CD4-positive, alpha-beta T cell (primary cell): ENCODE results near the gene SLC35G2. TPM values are rescaled to one million over a fixed set of nuclear protein-coding genes. Genes with fewer than 3 reads are reported as not detected.

Source experiments
- ATAC-seq: fragments of 200-7000 bp; cut with Tn5 transposase; one replicate; pipeline ENCODE4 v1.10.0; 2022; ENCODE audit warnings: mild to moderate bottlenecking; ENCODE audit not compliant: poor library complexity
- CTCF ChIA-PET: fragments of 350-600 bp; sonication (Branson Sonifier 250); formaldehyde crosslinking; loops from one replicate; lab custom pipeline; 2021; ENCODE audit warnings: antibody characterized with exemption, inconsistent platforms; lab: Charles Lee
- POLR2A ChIA-PET: fragments of 350-600 bp; sonication (Branson Sonifier 250); formaldehyde crosslinking; loops from one replicate; lab custom pipeline; 2021; ENCODE audit warnings: antibody characterized with exemption, inconsistent platforms; lab: Charles Lee
- DNase-seq, 14 experiments: peaks; one replicate each; pipeline ENCODE4 v3.0.0-alpha.2; 2013 to 2020; ENCODE audit warnings: mixed read lengths in 2 of 14
- H3K27ac ChIP-seq, 2 donors: one replicate each; pipeline versions ENCODE4 v1.5.1 to v1.7.0; 2013; ENCODE audit warnings: low read length in 2 of 2, low read depth in 1 of 2, mild to moderate bottlenecking in 1 of 2
- H3K27me3 ChIP-seq, 2 experiments: 1 replicate in 1 of 2; 2 replicates in 1 of 2; pipeline versions ENCODE4 v1.6.1 to v1.7.0; 2013; ENCODE audit warnings: low read length in 2 of 2, control low read depth in 1 of 2, mild to moderate bottlenecking in 1 of 2, moderate library complexity in 1 of 2; ENCODE audit not compliant: insufficient read depth in 2 of 2, control insufficient read depth in 1 of 2
- H3K36me3 ChIP-seq: one replicate; pipeline ENCODE4 v1.6.1; 2013; ENCODE audit warnings: low read length, control low read depth; ENCODE audit not compliant: insufficient read depth
- H3K4me1 ChIP-seq: one replicate; pipeline ENCODE4 v1.6.1; 2013; ENCODE audit warnings: low read length, control low read depth; ENCODE audit not compliant: insufficient read depth
- H3K4me3 ChIP-seq: one replicate; pipeline ENCODE4 v1.5.1; 2013; ENCODE audit warnings: mild to moderate bottlenecking, low read length, moderate library complexity
- H3K9me3 ChIP-seq, 2 experiments: 1 replicate in 1 of 2; 2 replicates in 1 of 2; pipeline versions ENCODE4 v1.6.1 to v1.7.0; 2013; ENCODE audit warnings: low read length in 2 of 2, mild to moderate bottlenecking in 2 of 2, control low read depth in 1 of 2, moderate library complexity in 1 of 2; ENCODE audit not compliant: control insufficient read depth in 1 of 2, insufficient read depth in 1 of 2
- H3K27ac Mint-ChIP-seq: one replicate; pipeline ENCODE4 v1.8.0; 2020; ENCODE audit warnings: mixed read lengths
- H3K27me3 Mint-ChIP-seq: one replicate; pipeline ENCODE4 v1.8.0; 2021; ENCODE audit warnings: mixed read lengths
- H3K36me3 Mint-ChIP-seq: one replicate; pipeline ENCODE4 v1.8.0; 2021; ENCODE audit warnings: low read depth, mixed read lengths
- H3K4me1 Mint-ChIP-seq: one replicate; pipeline ENCODE4 v1.8.0; 2021; ENCODE audit warnings: low read depth, mixed read lengths
- H3K4me3 Mint-ChIP-seq: one replicate; pipeline ENCODE4 v1.8.0; 2020; ENCODE audit warnings: mild to moderate bottlenecking, mixed read lengths
- H3K9me3 Mint-ChIP-seq: one replicate; pipeline ENCODE4 v1.8.0; 2020; ENCODE audit warnings: mixed read lengths
- intact Hi-C, 2 experiments: fragments of 100-400 bp; cut with DNase I in 1 of 2; cut with micrococcal nuclease in 1 of 2; formaldehyde crosslinking; loops; one replicate each; pipeline versions ENCODE4 v1.15.1 to v1.9.0; 2023 to 2025; cut with DNase I, micrococcal nuclease
- total RNA-seq, 174 experiments: library from RNA in 2 of 174; stranded (reverse) in 2 of 174; gene quantifications; one replicate each; pipeline ENCODE4 v1.2.3 and lab custom pipeline; 2021 to 2026
- TF ChIP-seq, protein P1 (sequence below): fragments of 200-600 bp; IDR thresholded peaks from one replicate; pipeline ENCODE4 v1.8.0; 2022; ENCODE audit warnings: antibody characterized with exemption, mild to moderate bottlenecking

The SLC35G2 gene
- total RNA-seq, 2 experiments from 2014 or later = 0.14 TPM; not detected in 1

DNA sequence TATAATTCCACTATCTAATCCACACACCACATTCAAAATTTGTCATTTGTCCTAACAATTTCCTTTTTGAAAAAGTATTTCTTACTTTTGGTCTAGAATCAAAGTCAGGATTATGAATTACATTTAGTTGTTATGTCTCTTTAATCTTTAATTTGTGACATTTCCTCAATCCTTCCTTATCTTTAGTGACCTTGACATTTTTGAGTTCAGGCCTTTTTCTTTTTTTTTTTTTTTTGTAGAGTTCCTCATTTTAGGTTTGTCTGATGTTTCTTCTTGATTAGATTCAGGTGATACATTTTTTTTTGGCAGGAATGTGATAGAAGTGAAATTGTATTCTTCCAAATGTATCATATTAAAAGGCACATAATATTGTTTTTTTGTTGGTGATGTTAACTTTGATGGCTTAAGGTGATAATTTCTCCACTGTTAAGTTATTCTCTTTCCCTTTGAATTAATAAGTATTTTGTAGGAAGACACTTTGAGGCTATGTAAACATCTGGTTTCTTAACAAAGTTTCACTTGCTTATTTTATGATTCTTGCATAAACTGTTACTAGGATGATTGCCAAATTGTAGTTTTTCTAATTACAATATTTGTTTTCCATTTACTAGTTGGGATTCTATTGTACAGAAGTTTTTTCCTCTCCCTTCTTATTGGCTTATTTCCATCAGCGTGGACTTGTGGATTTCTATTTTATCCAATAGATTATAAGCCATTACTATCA lies 16.3 kb downstream of the SLC35G2 start:
- Mint-ChIP-seq H3K9me3 (no peaks in the 10 kb centered on the region), H3K27ac (no peak overlapping the region), H3K27me3 (peaks cover 17% of the 10 kb centered on the region), H3K36me3 (peaks cover 16% of the 10 kb centered on the region), H3K4me1 (peaks cover 5% of the 10 kb centered on the region), H3K4me3 (no peak overlapping the region)
- Histone ChIP-seq H3K36me3 (no peaks in the 10 kb centered on the region), H3K4me1 (no peaks in the 10 kb centered on the region), H3K27ac (no peak overlapping the region), H3K27me3 (peaks cover 3 to 9% of the 10 kb centered on the region in 2 experiments), H3K9me3 (no peaks in the 10 kb centered on the region), H3K4me3 (no peak overlapping the region)
- TF ChIP-seq, protein P1, sequence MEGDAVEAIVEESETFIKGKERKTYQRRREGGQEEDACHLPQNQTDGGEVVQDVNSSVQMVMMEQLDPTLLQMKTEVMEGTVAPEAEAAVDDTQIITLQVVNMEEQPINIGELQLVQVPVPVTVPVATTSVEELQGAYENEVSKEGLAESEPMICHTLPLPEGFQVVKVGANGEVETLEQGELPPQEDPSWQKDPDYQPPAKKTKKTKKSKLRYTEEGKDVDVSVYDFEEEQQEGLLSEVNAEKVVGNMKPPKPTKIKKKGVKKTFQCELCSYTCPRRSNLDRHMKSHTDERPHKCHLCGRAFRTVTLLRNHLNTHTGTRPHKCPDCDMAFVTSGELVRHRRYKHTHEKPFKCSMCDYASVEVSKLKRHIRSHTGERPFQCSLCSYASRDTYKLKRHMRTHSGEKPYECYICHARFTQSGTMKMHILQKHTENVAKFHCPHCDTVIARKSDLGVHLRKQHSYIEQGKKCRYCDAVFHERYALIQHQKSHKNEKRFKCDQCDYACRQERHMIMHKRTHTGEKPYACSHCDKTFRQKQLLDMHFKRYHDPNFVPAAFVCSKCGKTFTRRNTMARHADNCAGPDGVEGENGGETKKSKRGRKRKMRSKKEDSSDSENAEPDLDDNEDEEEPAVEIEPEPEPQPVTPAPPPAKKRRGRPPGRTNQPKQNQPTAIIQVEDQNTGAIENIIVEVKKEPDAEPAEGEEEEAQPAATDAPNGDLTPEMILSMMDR = no peak
- intact Hi-C loops = no loop called here
- ATAC-seq = no peak
- POLR2A ChIA-PET = no interaction called here
- CTCF ChIA-PET = no interaction called here
- no peak for DNase-seq

DNA sequence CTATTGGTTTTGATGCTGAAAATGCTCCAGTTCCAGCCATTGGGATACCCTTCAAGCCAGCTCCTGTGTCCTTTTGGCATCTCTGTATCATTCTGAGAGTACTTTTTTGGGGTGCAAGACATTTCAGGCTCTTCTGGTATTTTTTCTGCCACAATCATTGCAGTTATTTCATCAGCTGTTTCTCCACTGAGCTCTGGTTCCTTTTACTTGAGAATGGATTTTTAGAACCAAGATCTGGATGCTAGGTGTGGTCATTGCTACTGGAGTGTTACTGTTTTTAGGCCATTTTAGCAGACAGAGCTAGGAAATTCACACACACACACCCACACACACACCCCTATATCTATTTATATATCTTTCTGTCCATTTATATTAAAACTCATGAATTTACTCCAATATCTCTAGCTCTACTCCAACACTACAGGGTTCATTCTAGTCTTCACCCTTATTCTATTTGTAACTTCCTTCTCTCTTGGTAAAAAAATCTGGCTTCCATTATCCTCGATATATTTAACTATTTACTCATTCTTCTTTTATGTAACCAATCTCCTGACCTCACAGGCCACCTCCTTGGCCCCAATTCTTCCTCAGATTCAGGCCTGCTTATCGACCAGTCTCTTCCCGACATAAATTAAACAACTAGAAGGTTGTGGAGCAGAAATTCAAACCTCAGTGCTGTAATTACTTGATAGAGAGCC lies 17.0 kb downstream of the SLC35G2 start:
- Mint-ChIP-seq H3K9me3 (no peaks in the 10 kb centered on the region), H3K36me3 (peaks cover 16% of the 10 kb centered on the region), H3K27ac (no peak overlapping the region), H3K4me3 (no peak overlapping the region), H3K27me3 (peaks cover 11% of the 10 kb centered on the region), H3K4me1 (peaks cover 5% of the 10 kb centered on the region)
- intact Hi-C loops = no loop called here
- no peaks in the 10 kb centered on the region for H3K36me3 ChIP-seq
- H3K27me3 ChIP-seq = peaks cover 2 to 7% of the 10 kb centered on the region in 2 experiments
- CTCF ChIA-PET = no interaction called here
- TF ChIP-seq, protein P1 = no peak
- ATAC-seq (no peak), DNase-seq (no peak)
- no peak overlapping the region for H3K4me3 ChIP-seq
- no peaks in the 10 kb centered on the region for H3K4me1 ChIP-seq
- no peak overlapping the region for H3K27ac ChIP-seq
- POLR2A ChIA-PET = interaction anchor here (1.3 kb wide), 1 partner anchor 26 kb away, joined by 3 read pairs; the partner anchor contains the start of gene NCK1
- H3K9me3 ChIP-seq = no peaks in the 10 kb centered on the region

DNA sequence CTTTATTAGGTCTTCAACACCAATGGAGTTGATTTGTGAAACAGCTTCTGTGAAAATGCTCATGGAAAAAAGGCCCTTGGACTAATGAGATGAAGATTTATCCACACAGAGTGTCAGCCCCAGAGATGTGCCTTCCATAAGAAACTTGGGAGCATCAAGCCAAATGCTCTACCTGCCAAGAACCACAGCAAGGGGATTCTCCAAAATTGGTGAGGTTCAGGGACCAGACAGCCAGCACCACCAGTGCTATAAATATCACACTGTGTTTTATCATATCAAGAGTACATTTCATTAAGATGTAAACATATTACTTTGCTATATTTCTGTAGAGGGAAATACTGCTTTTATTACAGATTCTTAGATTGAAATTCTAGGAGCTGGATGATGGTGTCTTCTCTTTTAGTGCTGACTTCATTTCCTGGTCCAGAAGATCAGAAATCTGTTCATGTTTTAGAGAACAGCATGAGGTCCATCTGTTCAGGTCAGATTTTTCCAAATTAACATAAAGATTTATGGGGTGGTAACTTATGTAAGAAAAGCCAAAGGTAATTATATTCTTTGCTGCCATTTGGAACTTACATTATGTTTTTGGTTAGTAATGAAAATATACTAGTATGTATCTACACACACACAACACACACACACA lies 17.7 kb downstream of the SLC35G2 start:
- H3K4me3 Mint-ChIP-seq = no peak overlapping the region
- H3K4me1 Mint-ChIP-seq = peaks cover 5% of the 10 kb centered on the region
- ChIA-PET CTCF (no interaction called here), POLR2A (interaction anchor here (0.6 to 1.3 kb wide), 2 partner anchors 25 to 74 kb away, joined by 3 read pairs; partner anchors contain the start of gene NCK1)
- ATAC-seq (no peak), DNase-seq (no peak)
- peaks cover 8% of the 10 kb centered on the region for H3K27me3 Mint-ChIP-seq
- TF ChIP-seq, protein P1 = no peak
- H3K4me1 ChIP-seq = no peaks in the 10 kb centered on the region
- H3K4me3 ChIP-seq = no peak overlapping the region
- peaks cover 0 to under 1% of the 10 kb centered on the region in 2 experiments for H3K27me3 ChIP-seq
- intact Hi-C loops = no loop called here
- H3K27ac ChIP-seq = no peak overlapping the region
- no peaks in the 10 kb centered on the region for H3K9me3 Mint-ChIP-seq
- H3K27ac Mint-ChIP-seq = no peak overlapping the region
- H3K9me3 ChIP-seq = no peaks in the 10 kb centered on the region
- no peaks in the 10 kb centered on the region for H3K36me3 ChIP-seq
- H3K36me3 Mint-ChIP-seq = peaks cover 16% of the 10 kb centered on the region
